SH-SY5Y (cell line): ENCODE measurements around the gene BABAM2.

Experiments used
- GATA2 ChIP-seq: IDR thresholded peaks from 2 replicates; pipeline ENCODE4 v1.6.1; 2011; ENCODE audit warnings: mild to moderate bottlenecking, low read depth, low read length
- GATA3 ChIP-seq: IDR thresholded peaks from 2 replicates; pipeline ENCODE4 v1.6.1; 2011; ENCODE audit warnings: low read depth, mild to moderate bottlenecking, low read length, moderate library complexity

BABAM2 gene

DNA sequence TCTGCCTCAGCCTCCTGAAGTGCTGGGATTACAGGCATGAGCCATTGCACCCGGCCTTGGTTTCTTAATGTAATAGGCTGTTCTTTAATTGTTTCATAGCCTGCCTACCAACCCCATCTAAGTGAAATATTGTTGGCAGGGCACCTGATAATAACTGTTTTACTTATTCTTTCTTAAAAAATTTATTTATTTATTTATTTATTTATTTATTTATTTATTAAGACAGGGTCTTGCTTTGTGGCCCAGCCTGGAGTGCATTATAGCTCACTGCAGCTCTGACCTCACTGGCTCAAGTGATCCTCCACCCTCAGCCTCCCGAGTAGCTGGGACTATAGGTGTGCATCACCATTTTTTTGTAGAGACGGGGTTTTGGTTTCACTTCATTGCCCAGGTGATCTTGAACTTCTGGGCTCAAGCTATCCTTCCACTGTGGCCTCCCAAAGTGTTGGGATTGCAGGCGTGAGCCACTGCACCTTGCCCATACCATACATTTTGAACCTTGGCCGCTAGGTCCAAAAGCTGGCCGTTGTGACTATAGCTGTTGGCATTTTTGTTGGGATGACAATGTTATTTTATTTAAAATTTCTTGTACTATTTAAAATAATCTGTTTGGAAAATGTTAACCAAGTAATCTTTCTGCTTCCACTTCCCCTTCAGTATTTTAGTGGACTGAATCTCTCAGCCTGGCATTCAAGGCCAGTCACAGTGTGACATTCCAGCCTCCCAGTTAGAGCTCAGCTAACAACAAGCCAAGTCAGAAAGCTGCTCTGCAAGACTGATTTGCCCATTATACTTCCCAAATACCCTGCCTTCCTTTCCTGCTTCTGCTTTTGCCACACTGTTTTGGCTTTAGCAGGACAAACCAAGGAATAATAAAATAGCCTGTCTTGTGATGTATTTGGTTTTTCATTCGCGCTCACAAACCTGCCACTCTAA lies 52.4 kb downstream of the BABAM2 start:
- TF ChIP-seq GATA2 (no peak), GATA3 (no peak)

GRCh38 chr2:27946530-27947060 lies 56.1 kb downstream of the BABAM2 start:
- TF ChIP-seq GATA2 (no peak), GATA3 (no peak)

DNA sequence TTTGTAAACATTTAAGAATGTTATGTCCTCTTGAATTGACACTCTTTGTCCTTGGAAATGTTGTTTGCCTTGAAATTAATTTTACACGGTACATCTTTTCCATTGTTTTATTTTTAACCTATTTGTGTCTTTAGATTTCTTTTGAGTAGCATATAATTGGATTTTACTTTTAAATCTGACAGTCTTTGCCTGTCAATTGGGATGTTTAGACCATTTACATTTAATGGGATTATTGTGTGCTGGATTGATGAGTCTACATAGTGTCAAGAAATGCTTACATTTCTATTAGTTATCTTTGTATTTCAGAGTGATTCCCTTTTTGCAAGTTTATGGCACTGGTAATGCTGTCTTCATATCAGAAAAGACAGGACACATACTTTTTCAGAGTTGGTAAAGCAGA lies 61.5 kb downstream of the BABAM2 start:
- TF ChIP-seq GATA2: no peak
- no peak for TF ChIP-seq GATA3

DNA sequence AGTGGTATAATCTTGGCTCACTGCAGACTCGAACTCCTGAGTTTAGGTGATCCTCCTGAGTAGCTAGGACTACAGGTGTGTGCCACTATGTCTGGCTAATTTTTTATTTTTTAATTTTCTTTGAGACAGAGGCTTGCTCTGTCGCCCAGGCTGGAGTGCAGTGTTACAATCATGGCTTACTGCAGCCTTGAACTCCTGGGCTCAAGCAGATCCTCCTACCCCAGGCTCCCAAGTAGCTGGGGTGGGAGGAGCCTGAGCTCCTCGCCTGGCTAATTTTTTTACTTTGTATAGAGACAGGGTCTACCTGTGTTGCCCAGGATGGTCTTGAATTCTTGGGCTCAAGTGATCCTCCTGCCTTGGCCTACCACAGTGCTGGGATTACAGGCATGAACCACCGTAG lies 62.5 kb downstream of the BABAM2 start:
- TF ChIP-seq GATA3: no peak
- no peak for TF ChIP-seq GATA2

DNA sequence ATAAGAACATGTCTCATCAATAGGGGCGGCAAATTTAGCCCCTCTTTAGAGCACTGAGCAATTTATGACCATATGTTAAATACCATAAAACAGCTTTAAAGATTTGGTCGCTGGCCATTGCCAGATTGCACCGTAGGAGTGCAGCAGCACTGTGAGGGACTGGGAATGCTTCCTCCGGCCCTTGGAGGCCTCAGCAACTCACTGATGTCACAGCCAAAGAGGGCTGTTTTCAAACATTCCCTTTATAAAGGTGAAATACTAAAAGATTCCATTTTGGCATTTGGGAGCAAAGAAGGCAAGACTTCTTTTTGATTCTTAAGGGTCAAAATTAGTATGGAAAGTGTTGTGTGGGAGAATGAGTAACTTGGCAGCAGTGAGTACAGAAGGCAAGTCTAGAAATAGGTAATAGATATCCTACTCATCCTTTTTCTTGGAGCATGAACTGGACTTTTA lies 63.7 kb downstream of the BABAM2 start:
- no peak for TF ChIP-seq GATA2
- TF ChIP-seq GATA3: no peak

- TF ChIP-seq GATA3 (no peak), GATA2 (no peak)
Observed at GRCh38 chr2:27954771-27955383, 64.3 kb downstream of the BABAM2 start.

DNA sequence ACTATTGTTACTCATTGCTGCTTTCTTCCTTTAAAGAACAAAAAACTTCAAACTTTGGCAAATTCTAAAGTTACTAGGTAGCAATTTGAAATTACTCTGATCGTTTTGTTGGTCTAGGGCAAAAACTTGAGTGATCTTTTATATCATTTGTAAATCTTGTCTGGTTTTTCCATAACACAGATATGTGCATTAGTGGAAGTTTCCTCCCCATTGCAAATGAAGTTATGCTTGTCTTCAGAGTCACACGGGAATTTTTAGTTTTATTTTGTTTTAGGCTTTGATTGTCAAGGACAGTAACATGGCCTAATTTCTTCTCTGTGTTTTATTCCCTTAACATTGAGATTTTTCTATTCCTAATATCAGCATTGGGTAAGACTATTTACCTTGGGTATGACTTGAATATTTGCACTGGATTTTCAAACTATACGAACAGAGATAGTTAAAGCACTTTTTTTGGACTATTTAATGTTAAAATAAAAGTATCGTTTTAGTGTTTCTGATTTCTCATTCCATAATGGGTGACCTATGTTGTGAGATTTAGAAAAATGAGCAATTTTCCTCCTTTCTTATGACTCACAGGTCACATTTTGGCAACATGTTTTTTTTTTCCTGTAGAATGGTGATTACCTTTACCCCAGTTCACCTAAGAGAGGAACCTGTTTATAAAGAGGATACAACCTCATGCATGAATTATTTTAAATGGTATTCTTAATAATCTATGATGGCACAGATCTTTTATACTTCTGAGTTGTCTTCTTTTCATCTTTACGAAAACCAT lies 65.0 kb downstream of the BABAM2 start:
- TF ChIP-seq GATA2 (no peak), GATA3 (no peak)

DNA sequence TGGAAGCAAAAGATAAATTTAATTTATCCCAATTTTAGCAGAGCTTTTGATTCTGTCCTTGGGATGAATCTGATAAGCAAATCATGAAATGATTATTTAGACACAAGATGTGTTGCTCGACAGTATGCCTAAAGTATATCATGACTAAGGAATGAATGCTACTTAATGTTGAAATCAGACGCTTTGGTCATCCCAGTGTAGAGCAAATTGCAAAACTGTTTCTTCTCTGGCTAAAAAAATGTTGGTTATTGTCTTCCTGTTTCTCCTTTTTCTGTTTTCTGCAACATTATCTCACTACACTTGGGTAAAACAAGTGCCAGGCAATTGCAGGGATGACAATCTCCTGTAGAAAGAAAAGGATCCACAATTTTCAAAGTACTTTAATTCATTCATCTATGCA lies 66.4 kb downstream of the BABAM2 start:
- TF ChIP-seq GATA3: no peak

- TF ChIP-seq GATA2: no peak
- no peak for TF ChIP-seq GATA3
Observed at GRCh38 chr2:27958711-27959378, 68.3 kb downstream of the BABAM2 start.

DNA sequence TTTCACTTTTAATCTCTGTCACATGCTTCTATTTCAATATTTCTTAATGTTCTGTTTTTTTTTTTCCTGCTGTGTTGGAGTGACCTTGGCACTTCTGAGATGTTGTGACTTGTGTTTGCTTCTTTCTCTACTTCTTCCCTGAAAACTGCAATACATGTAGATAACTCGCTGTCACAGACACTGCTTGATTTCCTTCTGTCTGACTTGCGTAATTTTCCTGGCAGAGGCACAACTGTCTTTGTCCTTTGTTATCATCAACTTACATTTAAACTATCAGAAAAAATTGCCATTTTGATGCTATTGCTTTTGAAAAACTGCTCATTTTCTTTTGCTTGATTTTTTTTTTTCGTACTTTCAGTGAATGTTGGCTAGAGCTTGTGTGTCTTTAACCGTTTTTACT lies 69.0 kb downstream of the BABAM2 start:
- TF ChIP-seq GATA2: no peak
- TF ChIP-seq GATA3: no peak

GRCh38 chr2:27960237-27960912 lies 69.8 kb downstream of the BABAM2 start:
- no peak for TF ChIP-seq GATA3
- no peak for TF ChIP-seq GATA2

DNA sequence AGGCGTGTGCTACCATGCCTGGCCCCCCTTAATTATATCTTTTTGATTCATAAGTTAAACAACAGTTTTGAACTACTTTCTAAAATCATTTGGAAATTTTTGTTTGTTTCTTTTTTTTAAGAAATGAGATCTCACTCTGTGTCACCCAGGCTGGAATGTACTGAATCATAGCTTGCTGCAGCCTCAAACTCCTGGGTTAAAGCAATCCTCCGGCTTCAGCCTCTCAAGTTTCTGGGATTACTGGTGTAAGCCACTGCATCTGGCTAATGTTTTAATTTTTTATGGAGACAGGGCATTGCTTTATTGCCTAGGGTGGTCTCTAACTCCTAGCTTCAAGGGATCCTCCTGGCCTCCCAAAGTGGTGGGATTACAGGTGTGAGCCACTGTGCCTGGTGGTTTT lies 71.5 kb downstream of the BABAM2 start:
- TF ChIP-seq GATA2 (no peak), GATA3 (no peak)

DNA sequence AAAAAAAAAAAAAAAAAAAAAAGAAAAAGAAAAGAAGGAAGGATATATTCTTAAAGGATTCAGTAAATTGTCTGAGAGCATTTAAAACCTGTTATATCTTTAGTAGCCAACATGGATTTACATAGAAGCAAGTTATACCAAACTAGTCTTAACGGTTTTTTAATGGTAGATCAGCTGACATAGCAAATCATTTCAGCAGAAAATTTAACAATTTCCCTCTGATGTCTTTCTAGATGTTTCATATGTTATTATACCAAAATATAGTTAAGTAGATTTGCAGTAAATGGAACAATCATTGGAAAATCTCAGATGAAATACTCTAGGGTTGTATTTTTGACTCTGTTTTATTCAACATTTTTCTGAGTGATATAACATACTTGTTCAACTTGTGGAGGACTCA lies 72.9 kb downstream of the BABAM2 start:
- TF ChIP-seq GATA3 (no peak), GATA2 (no peak)
